Islet of Langerhans (tissue), 1 donor: ENCODE measurements around the gene AGXT2.
"Not testable (repeated sequence)": the region's sequence is repeated elsewhere in the genome, so short reads cannot be mapped to it uniquely, and the experiment has no call there.

Experiments used
- FAIRE-seq: peaks from one replicate; lab custom pipeline; 2011; peaks lifted over from hg19 to GRCh38; lab: Jason Lieb, UNC

AGXT2 gene

GRCh38 chr5:35050541-35051126, 2.9 kb upstream of the AGXT2 start:
- FAIRE-seq: no peak

GRCh38 chr5:35048910-35049309, 1.2 kb upstream of the AGXT2 start:
- no peak for FAIRE-seq

- no peak for FAIRE-seq
Observed at GRCh38 chr5:35046774-35047173, 975 bp downstream of the AGXT2 start.

- no peak for FAIRE-seq
Observed at GRCh38 chr5:35045280-35045679, 2.5 kb downstream of the AGXT2 start.

GRCh38 chr5:35044649-35045048, 3.1 kb downstream of the AGXT2 start:
- FAIRE-seq: no peak

- no peak for FAIRE-seq
Observed at GRCh38 chr5:35042781-35043180, 5.0 kb downstream of the AGXT2 start.

- FAIRE-seq: no peak
Observed at GRCh38 chr5:35041261-35041660, 6.5 kb downstream of the AGXT2 start.

- no peak for FAIRE-seq
Observed at GRCh38 chr5:35038891-35039290, 8.9 kb downstream of the AGXT2 start.

- FAIRE-seq: no peak
Observed at GRCh38 chr5:35036536-35036935, 11.2 kb downstream of the AGXT2 start.

- not testable (repeated sequence) for FAIRE-seq
Observed at GRCh38 chr5:35035929-35036328, 11.8 kb downstream of the AGXT2 start.

GRCh38 chr5:35035271-35035670, 12.5 kb downstream of the AGXT2 start:
- no peak for FAIRE-seq

GRCh38 chr5:35032356-35032755, 15.4 kb downstream of the AGXT2 start:
- no peak for FAIRE-seq

- no peak for FAIRE-seq
Observed at GRCh38 chr5:35031276-35031675, 16.5 kb downstream of the AGXT2 start.

- no peak for FAIRE-seq
Observed at GRCh38 chr5:35030426-35031100, 17.2 kb downstream of the AGXT2 start.

GRCh38 chr5:35029333-35029732, 18.4 kb downstream of the AGXT2 start:
- FAIRE-seq: no peak

GRCh38 chr5:35026941-35027340, 20.8 kb downstream of the AGXT2 start:
- FAIRE-seq: no peak

GRCh38 chr5:35026280-35026840, 21.4 kb downstream of the AGXT2 start:
- FAIRE-seq: no peak

GRCh38 chr5:35024911-35025510, 22.7 kb downstream of the AGXT2 start:
- no peak for FAIRE-seq

GRCh38 chr5:35023391-35024178, 24.2 kb downstream of the AGXT2 start:
- FAIRE-seq: no peak

- FAIRE-seq: no peak
Observed at GRCh38 chr5:35016174-35017051, 31.3 kb downstream of the AGXT2 start.

- FAIRE-seq: no peak
Observed at GRCh38 chr5:35015063-35015462, 32.7 kb downstream of the AGXT2 start.

- FAIRE-seq: no peak
Observed at GRCh38 chr5:35012796-35013195, 35.0 kb downstream of the AGXT2 start.
